GM12875 (cell line): ENCODE measurements around the gene PTBP2.

Experiments
- H3K4me3 ChIP-seq: one replicate; pipeline ENCODE4 v1.5.1; 2011; ENCODE audit warnings: low read depth, low read length, control low read depth
- TF ChIP-seq, protein P1 (sequence below): IDR thresholded peaks from 2 replicates; pipeline ENCODE4 v1.5.1; 2011; ENCODE audit warnings: low read depth, mild to moderate bottlenecking, control low read depth, inconsistent platforms, low read length, moderate library complexity, borderline replicate concordance; ENCODE audit not compliant: insufficient read depth

Gene PTBP2

DNA sequence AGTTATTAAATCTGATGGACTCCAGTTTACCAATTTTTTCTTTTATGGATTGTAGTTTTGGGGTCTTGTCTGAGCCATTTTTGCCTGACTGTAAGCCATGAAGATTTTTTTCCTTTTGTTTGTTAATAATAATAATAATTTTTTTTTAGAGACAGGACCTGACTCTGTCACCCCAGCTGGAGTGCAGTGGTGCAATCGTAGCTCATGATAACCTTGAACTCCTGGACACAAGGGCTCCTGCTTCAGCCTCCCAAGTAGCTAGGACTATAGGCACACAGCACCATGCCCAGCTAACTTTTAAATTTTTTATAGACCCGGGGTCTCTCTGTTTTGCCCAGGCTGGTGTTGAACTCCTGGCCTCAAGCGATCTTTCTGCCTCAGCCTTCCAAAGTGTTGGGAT lies 6.3 kb downstream of the PTBP2 start:
- H3K4me3 ChIP-seq, result no peak overlapping the region
- TF ChIP-seq, protein P1, sequence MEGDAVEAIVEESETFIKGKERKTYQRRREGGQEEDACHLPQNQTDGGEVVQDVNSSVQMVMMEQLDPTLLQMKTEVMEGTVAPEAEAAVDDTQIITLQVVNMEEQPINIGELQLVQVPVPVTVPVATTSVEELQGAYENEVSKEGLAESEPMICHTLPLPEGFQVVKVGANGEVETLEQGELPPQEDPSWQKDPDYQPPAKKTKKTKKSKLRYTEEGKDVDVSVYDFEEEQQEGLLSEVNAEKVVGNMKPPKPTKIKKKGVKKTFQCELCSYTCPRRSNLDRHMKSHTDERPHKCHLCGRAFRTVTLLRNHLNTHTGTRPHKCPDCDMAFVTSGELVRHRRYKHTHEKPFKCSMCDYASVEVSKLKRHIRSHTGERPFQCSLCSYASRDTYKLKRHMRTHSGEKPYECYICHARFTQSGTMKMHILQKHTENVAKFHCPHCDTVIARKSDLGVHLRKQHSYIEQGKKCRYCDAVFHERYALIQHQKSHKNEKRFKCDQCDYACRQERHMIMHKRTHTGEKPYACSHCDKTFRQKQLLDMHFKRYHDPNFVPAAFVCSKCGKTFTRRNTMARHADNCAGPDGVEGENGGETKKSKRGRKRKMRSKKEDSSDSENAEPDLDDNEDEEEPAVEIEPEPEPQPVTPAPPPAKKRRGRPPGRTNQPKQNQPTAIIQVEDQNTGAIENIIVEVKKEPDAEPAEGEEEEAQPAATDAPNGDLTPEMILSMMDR, result no peak

DNA sequence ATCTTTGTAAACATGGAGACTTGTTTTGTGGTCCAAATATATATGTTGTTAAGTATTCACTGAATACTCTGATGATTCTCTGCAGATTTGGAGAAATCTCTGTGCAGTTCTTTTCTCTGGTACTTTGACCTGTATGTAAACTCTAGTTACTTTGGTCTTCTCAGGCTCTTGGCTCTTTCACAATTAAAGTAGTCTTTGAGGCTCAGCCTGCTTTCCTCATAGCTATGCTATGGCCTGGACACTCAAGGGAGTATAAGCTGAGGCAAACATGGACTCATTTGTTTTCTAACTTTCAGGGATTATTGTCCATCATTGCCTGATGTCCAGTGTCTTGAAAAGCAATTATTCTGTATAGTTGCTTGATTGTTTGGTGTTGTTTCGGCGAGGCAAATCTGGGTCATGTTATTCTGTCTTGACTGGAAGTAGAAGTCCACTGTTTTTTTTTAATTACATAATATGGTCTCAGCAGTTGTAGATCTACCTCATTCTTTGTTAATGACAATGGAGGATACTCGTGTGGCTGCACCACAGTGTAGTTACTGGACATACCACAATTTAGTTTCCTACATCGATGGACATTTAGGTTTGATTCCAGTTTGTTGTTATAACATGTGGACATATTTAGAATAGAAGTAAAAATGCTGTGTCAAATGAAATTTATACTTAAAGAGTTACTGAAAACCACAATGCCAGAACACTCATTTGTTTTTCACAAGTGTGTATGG lies 9.2 kb downstream of the PTBP2 start:
- TF ChIP-seq, protein P1, result no peak
- no peak overlapping the region for H3K4me3 ChIP-seq

DNA sequence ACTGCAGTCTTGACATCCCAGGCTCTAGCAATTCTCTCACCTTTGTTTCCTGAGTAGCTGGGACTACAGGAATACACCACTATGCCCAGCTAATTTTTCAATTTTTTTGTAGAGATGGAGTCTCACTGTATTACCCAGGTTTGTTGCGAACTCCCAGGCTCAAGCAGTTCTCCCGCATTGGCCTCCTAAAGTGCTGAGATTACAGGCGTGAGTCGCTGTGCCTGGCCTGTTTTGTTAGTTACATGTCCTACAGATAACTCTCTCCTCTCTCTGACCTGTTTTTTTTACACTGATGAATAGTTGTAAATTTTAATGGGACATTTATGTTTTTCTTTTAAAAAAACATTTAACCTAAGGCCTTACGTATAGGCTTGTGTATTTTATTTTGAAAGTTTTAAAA lies 19.8 kb downstream of the PTBP2 start:
- no peak overlapping the region for H3K4me3 ChIP-seq
- TF ChIP-seq, protein P1, result no peak

DNA sequence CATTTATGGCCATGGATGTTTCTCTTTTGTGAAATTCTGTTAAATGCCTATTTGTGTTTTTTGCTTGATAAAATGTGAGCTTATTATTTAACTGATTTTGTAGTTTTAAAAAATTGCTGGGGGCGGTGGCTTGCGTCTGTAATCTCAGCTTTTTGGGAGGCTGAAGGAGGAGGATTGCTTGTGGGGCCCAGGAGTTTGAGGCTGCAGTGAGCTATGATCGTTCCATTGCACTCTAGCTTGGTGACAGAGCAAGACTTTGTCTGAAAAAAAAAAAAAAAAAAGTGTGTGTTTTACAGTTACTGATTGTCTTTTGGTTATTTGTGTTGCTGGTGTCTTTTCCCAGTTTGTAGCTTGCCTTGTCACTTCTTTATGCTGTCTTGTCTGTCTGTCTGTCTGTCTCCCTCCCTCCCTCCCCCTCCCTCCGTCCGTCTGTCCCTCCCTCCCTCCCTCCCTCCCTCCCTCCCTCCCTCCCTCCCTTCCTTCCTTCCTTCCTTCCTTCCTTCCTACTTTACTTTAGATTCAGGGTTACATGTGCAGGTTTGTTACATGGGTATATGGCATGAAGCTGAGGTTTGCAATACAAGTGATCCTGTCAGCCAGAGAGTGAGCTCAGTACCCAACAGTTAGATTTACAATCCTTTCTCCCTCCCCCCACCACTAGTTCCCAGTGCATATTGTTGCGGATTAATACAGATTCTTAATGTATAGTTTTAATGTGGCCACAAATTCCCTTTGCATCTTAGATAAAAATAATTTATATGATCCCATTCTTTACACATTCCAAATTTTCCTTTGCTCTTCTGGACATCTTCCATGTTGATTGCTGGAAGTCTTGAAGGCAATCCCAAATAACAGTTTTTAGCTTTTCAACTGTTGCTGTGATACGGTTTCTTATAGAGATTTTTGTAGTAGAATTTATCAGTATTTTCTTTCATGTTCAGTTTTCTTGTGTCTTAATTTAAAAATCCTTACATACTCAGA lies 25.1 kb downstream of the PTBP2 start:
- TF ChIP-seq, protein P1, result no peak
- H3K4me3 ChIP-seq, result no peak overlapping the region

DNA sequence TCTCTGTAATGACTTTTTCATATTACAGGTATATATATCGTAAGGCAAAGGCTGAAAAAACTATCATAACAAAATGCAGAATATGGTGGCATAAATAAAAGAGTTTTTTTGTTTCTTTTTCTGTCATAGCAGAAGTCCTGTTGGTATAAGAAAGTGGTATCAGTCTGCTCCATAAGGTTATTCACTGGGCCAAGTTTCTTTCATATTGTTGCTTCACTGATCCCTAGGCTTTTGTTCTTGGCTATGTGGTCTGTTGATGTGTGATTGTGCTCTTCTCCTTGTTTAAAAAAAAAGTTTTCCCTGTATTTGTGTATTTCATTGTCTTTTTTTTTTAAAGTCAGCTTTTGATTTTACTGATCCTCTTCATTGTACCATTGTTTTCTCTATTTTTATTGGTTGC lies 26.0 kb downstream of the PTBP2 start:
- H3K4me3 ChIP-seq, result no peak overlapping the region
- TF ChIP-seq, protein P1, result no peak

DNA sequence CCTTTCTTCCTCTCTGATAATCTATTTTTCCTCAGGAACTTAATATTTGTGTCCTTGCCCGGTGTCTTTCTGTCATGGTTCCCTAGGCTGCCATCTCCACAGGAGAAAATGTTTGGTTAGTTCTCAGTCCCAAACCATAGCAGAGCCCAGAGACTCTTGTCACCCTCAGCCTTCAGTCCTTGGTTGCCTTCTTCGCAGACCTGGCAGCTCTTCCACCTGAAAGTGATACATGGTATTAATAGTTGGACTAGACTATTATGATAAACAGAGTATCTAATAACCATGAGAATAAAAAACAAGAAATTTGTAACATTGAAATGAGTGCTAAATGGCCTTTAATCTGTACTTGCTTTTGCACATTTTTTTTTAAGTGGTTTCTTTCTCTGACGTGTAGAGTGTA lies 26.5 kb downstream of the PTBP2 start:
- TF ChIP-seq, protein P1, result no peak
- H3K4me3 ChIP-seq, result no peak overlapping the region
